WTC11 (cell line): ENCODE data around the gene GHRL. TPM values are rescaled to one million over a fixed set of nuclear protein-coding genes. Genes with fewer than 3 reads are reported as not detected.
A peak's percentile ranks its signal among the peaks of the same experiment; 100 is the strongest.

ENCODE experiments used
- ATAC-seq: fragments of 200-7000 bp; cut with Tn5 transposase; 2 replicates; pipeline ENCODE4 v1.10.0; 2021; ENCODE audit warnings: mild to moderate bottlenecking, moderate library complexity
- CTCF ChIA-PET: fragments of 300-600 bp; sonication (Branson Sonifier 250); formaldehyde crosslinking; loops from one replicate; lab custom pipeline; 2021; ENCODE audit warnings: antibody characterized with exemption; lab: Charles Lee
- POLR2A ChIA-PET: fragments of 350-600 bp; sonication (Branson Sonifier 250); formaldehyde crosslinking; loops from one replicate; lab custom pipeline; 2021; ENCODE audit warnings: antibody characterized with exemption; lab: Charles Lee
- DNase-seq: peaks from one replicate; pipeline ENCODE4 v3.0.0; 2021; ENCODE audit warnings: low spot score
- H3K27ac Mint-ChIP-seq: 2 replicates; pipeline ENCODE4 v1.8.0; 2021; ENCODE audit warnings: mixed read lengths
- H3K27me3 Mint-ChIP-seq: 2 replicates; pipeline ENCODE4 v1.8.0; 2021; ENCODE audit warnings: low read depth, mild to moderate bottlenecking, moderate library complexity, mixed read lengths
- H3K36me3 Mint-ChIP-seq: 2 replicates; pipeline ENCODE4 v1.8.0; 2021; ENCODE audit warnings: mixed read lengths
- H3K4me1 Mint-ChIP-seq: 2 replicates; pipeline ENCODE4 v1.8.0; 2022; ENCODE audit warnings: mixed read lengths
- H3K4me3 Mint-ChIP-seq: 2 replicates; pipeline ENCODE4 v1.8.0; 2021; ENCODE audit warnings: mild to moderate bottlenecking, moderate library complexity, mixed read lengths
- H3K9me3 Mint-ChIP-seq: 2 replicates; pipeline ENCODE4 v1.8.0; 2021; ENCODE audit warnings: mixed read lengths
- E2F4 ChIP-seq: sonication (generic); formaldehyde crosslinking; IDR thresholded peaks from 2 replicates; pipeline ENCODE4 v1.8.1; 2022; ENCODE audit warnings: low read depth, mild to moderate bottlenecking, moderate library complexity, missing genetic modification reagents, borderline replicate concordance
- JAZF1 ChIP-seq: fragments of 250-450 bp; sonication (Bioruptor Pico); IDR thresholded peaks from 2 replicates; pipeline ENCODE4 v1.9.0; 2021; ENCODE audit warnings: moderate library complexity, mild to moderate bottlenecking, inconsistent platforms
- NFATC4 ChIP-seq: fragments of 250-450 bp; sonication (Bioruptor Pico); IDR thresholded peaks from 2 replicates; pipeline ENCODE4 v1.9.0; 2021; ENCODE audit warnings: mild to moderate bottlenecking
- NR1H2 ChIP-seq: sonication (generic); formaldehyde crosslinking; IDR thresholded peaks from 2 replicates; pipeline ENCODE4 v1.9.0; 2021; ENCODE audit warnings: mild to moderate bottlenecking, moderate library complexity, missing genetic modification reagents
- OVOL2 ChIP-seq: fragments of 250-450 bp; sonication (Bioruptor Pico); IDR thresholded peaks from 2 replicates; pipeline ENCODE4 v1.9.0; 2021; ENCODE audit warnings: mild to moderate bottlenecking, borderline replicate concordance
- PRRX2 ChIP-seq: fragments of 250-450 bp; sonication (Bioruptor Pico); IDR thresholded peaks from 2 replicates; pipeline ENCODE4 v1.8.0; 2021; ENCODE audit warnings: mild to moderate bottlenecking
- SOX15 ChIP-seq: fragments of 250-450 bp; sonication (Bioruptor Pico); IDR thresholded peaks from 2 replicates; pipeline ENCODE4 v1.9.0; 2021; ENCODE audit warnings: mild to moderate bottlenecking
- ZBTB21 ChIP-seq: sonication (generic); formaldehyde crosslinking; IDR thresholded peaks from 2 replicates; pipeline ENCODE4 v1.8.1; 2023; ENCODE audit warnings: mild to moderate bottlenecking, missing genetic modification reagents, borderline replicate concordance
- ZNF121 ChIP-seq: sonication (generic); formaldehyde crosslinking; IDR thresholded peaks from 2 replicates; pipeline ENCODE4 v1.8.0; 2023; ENCODE audit warnings: missing genetic modification reagents
- ZNF219 ChIP-seq: sonication (generic); formaldehyde crosslinking; IDR thresholded peaks from 2 replicates; pipeline ENCODE4 v1.8.0; 2023; ENCODE audit warnings: missing genetic modification reagents, mild to moderate bottlenecking, borderline replicate concordance
- ZNF317 ChIP-seq: sonication (generic); formaldehyde crosslinking; IDR thresholded peaks from 2 replicates; pipeline ENCODE4 v1.8.1; 2023; ENCODE audit warnings: low read depth, mild to moderate bottlenecking, moderate library complexity, missing genetic modification reagents, borderline replicate concordance
- ZNF425 ChIP-seq: fragments of 250-450 bp; sonication (Bioruptor Pico); conservative IDR thresholded peaks from 2 replicates; pipeline ENCODE4 v1.9.0; 2021; ENCODE audit warnings: mild to moderate bottlenecking
- ZNF512 ChIP-seq: sonication (generic); formaldehyde crosslinking; IDR thresholded peaks from 2 replicates; pipeline ENCODE4 v1.8.1; 2022; ENCODE audit warnings: missing genetic modification reagents, borderline replicate concordance
- total RNA-seq: library from RNA; stranded (reverse); gene quantifications from 3 replicates; pipeline ENCODE4 v1.2.3, GENCODE V29; 2021
- TF ChIP-seq, protein P1 (sequence below): fragments of 200-600 bp; IDR thresholded peaks from 2 replicates; pipeline ENCODE4 v1.8.0; 2022; ENCODE audit warnings: antibody characterized with exemption
- TF ChIP-seq, protein P2 (sequence below): sonication (generic); formaldehyde crosslinking; IDR thresholded peaks from 2 replicates; pipeline ENCODE4 v1.8.0; 2022; ENCODE audit warnings: mild to moderate bottlenecking, missing genetic modification reagents
- TF ChIP-seq, protein P3 (sequence below): sonication (generic); formaldehyde crosslinking; IDR thresholded peaks from 2 replicates; pipeline ENCODE4 v1.8.1; 2023; ENCODE audit warnings: mild to moderate bottlenecking, missing genetic modification reagents, moderate library complexity

GHRL gene
- total RNA-seq, 1 experiment from 2014 or later = 0.35 TPM

DNA sequence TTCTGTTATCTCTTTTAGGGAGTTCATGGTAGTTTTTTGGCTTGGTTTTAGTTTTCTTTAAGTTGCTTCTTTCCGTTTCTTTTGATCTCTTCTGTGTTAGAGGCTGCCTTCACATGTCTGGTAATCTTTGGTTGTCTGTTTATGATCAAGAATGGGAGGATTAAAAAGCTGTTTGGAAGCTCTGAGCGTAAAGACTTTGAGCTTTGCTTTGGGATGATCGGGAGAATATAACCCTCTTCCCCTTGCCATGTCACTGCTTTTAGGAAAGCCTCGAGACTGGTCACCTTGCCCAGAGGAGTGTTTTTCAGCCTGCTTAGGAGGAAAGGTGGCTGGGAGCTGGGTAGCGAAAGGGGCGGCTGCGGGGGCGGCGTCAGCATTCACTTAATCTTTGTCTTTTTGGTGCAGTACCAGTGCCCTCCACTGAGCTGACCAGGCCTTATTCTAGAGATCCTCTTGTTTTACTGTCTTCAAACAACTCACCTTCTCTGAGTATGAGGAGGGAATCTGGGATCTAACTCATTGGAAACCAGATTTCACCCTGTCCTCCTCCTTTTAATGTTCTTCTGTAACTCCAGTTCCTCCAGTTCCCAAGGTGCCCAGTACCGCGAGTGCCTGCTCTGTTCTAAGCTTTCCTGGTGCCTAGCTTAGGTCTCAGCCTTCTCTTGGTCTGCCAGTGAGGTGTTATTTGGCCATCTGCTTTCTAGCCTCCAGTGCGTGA, 28.9 kb downstream of the GHRL start:
- Mint-ChIP-seq H3K9me3 (no peaks in the 10 kb centered on the region), H3K27ac (peak overlapping the region; percentile 75), H3K4me1 (peaks cover 11% of the 10 kb centered on the region), H3K36me3 (peaks cover 48% of the 10 kb centered on the region), H3K27me3 (no peaks in the 10 kb centered on the region), H3K4me3 (no peak overlapping the region)
- TF ChIP-seq, protein P1, sequence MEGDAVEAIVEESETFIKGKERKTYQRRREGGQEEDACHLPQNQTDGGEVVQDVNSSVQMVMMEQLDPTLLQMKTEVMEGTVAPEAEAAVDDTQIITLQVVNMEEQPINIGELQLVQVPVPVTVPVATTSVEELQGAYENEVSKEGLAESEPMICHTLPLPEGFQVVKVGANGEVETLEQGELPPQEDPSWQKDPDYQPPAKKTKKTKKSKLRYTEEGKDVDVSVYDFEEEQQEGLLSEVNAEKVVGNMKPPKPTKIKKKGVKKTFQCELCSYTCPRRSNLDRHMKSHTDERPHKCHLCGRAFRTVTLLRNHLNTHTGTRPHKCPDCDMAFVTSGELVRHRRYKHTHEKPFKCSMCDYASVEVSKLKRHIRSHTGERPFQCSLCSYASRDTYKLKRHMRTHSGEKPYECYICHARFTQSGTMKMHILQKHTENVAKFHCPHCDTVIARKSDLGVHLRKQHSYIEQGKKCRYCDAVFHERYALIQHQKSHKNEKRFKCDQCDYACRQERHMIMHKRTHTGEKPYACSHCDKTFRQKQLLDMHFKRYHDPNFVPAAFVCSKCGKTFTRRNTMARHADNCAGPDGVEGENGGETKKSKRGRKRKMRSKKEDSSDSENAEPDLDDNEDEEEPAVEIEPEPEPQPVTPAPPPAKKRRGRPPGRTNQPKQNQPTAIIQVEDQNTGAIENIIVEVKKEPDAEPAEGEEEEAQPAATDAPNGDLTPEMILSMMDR = peak; percentile 59
- no peak for TF ChIP-seq PRRX2 (CRISPR knock-in tag)
- POLR2A ChIA-PET = interaction anchor here (1.3 kb wide), 1 partner anchor 15 kb away, joined by 10 read pairs; the partner anchor contains the start of gene TATDN2
- peak; percentile 99 for ATAC-seq
- DNase-seq = peak; percentile 79
- CTCF ChIA-PET = interaction anchor here (0.5 to 2.5 kb wide), 30 partner anchors 8 to 481 kb away, joined by 3 to 19 read pairs (median 4); partner anchors contain the start of genes SEC13 and TATDN2

GRCh38 chr3:10262027-10262426, 30.7 kb downstream of the GHRL start:
- peak overlapping the region; percentile 39; the same call in 1 of the 2 replicates for H3K27ac Mint-ChIP-seq
- peaks cover 43% of the 10 kb centered on the region for H3K36me3 Mint-ChIP-seq

More at GRCh38 chr3:10262027-10262426, 30.7 kb downstream of the GHRL start:
- ATAC-seq = no peak
- Mint-ChIP-seq H3K4me3 (no peak overlapping the region), H3K4me1 (peaks cover 11% of the 10 kb centered on the region), H3K27me3 (no peaks in the 10 kb centered on the region), H3K9me3 (no peaks in the 10 kb centered on the region)
- POLR2A ChIA-PET = interaction anchor here (0.7 kb wide), 2 partner anchors 91 to 500 kb away, joined by 4 to 6 read pairs; no protein-coding TSS in a partner anchor
- TF ChIP-seq, protein P1 = no peak
- TF ChIP-seq ZNF219 (CRISPR knock-in tag) (no peak), ZNF121 (no peak), ZBTB21 (CRISPR knock-in tag) (no peak), SOX15 (CRISPR knock-in tag) (no peak), ZNF317 (CRISPR knock-in tag) (no peak), ZNF512 (CRISPR knock-in tag) (no peak), JAZF1 (no peak), OVOL2 (no peak), NR1H2 (CRISPR knock-in tag) (no peak), ZNF425 (no peak), E2F4 (CRISPR knock-in tag) (no peak), NFATC4 (CRISPR knock-in tag) (no peak)
- TF ChIP-seq, protein P2, sequence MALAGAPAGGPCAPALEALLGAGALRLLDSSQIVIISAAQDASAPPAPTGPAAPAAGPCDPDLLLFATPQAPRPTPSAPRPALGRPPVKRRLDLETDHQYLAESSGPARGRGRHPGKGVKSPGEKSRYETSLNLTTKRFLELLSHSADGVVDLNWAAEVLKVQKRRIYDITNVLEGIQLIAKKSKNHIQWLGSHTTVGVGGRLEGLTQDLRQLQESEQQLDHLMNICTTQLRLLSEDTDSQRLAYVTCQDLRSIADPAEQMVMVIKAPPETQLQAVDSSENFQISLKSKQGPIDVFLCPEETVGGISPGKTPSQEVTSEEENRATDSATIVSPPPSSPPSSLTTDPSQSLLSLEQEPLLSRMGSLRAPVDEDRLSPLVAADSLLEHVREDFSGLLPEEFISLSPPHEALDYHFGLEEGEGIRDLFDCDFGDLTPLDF (CRISPR knock-in tag) = no peak
- TF ChIP-seq, protein P3, sequence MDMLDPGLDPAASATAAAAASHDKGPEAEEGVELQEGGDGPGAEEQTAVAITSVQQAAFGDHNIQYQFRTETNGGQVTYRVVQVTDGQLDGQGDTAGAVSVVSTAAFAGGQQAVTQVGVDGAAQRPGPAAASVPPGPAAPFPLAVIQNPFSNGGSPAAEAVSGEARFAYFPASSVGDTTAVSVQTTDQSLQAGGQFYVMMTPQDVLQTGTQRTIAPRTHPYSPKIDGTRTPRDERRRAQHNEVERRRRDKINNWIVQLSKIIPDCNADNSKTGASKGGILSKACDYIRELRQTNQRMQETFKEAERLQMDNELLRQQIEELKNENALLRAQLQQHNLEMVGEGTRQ (CRISPR knock-in tag) = no peak
- CTCF ChIA-PET = interaction anchor here (1.1 to 1.2 kb wide), 2 partner anchors 18 to 42 kb away, joined by 3 to 4 read pairs; no protein-coding TSS in a partner anchor
- no peak for DNase-seq
